HG03378 (cell line): Measurements from ENCODE around the gene PSKH1.
A peak's percentile ranks its signal among the peaks of the same experiment; 100 is the strongest.

Experiments used
- ATAC-seq: cut with Tn5 transposase; IDR thresholded peaks from one replicate; pipeline ENCODE4 v1.9.1; 2021; ENCODE audit warnings: mild to moderate bottlenecking, moderate library complexity; ENCODE audit not compliant: unreplicated experiment

Gene PSKH1

GRCh38 chr16:67923414-67924116 is 30.5 kb downstream of the PSKH1 start:
- ATAC-seq: no peak

- no peak for ATAC-seq
Measured at GRCh38 chr16:67924140-67924906, 31.3 kb downstream of the PSKH1 start.

GRCh38 chr16:67926181-67926750 is 33.2 kb downstream of the PSKH1 start:
- no peak for ATAC-seq

GRCh38 chr16:67927131-67927941 is 34.3 kb downstream of the PSKH1 start:
- no peak for ATAC-seq

GRCh38 chr16:67928147-67928546 is 35.1 kb downstream of the PSKH1 start:
- ATAC-seq: no peak

- no peak for ATAC-seq
Measured at GRCh38 chr16:67928561-67929364, 35.7 kb downstream of the PSKH1 start.

- ATAC-seq: no peak
Measured at GRCh38 chr16:67930191-67930590, 37.1 kb downstream of the PSKH1 start.

- no peak for ATAC-seq
Measured at GRCh38 chr16:67930678-67931211, 37.7 kb downstream of the PSKH1 start.

GRCh38 chr16:67931712-67932461 is 38.8 kb downstream of the PSKH1 start, which contains the start of gene CTRL:
Gene CTRL (minus strand): TSS chr16:67931862. CDS start chr16:67931852, 10 bp downstream.
- ATAC-seq: no peak

- ATAC-seq: no peak
Measured at GRCh38 chr16:67932462-67932840, 39.4 kb downstream of the PSKH1 start.

GRCh38 chr16:67933805-67934204 is 40.8 kb downstream of the PSKH1 start:
- no peak for ATAC-seq

GRCh38 chr16:67934306-67935100 is 41.4 kb downstream of the PSKH1 start:
- ATAC-seq: no peak

GRCh38 chr16:67935101-67935401 is 42.0 kb downstream of the PSKH1 start:
- ATAC-seq: no peak

GRCh38 chr16:67935402-67936123 is 42.5 kb downstream of the PSKH1 start:
- peak; percentile 85 for ATAC-seq

GRCh38 chr16:67936124-67936879 is 43.2 kb downstream of the PSKH1 start, which contains the start of gene PSMB10:
Gene PSMB10 (minus strand): TSS chr16:67936850. CDS start chr16:67936749, 101 bp downstream.
- no peak for ATAC-seq

- peak; percentile 67 for ATAC-seq
Measured at GRCh38 chr16:67936880-67937605, 44.0 kb downstream of the PSKH1 start.
